Osteoblast (primary cell): ENCODE measurements around the gene HLA-DPA1. TPM values are rescaled to one million over a fixed set of nuclear protein-coding genes. Genes with fewer than 3 reads are reported as not detected.
A peak's percentile ranks its signal among the peaks of the same experiment; 100 is the strongest.

Experiments
- DNase-seq: peaks from one replicate; pipeline ENCODE4 v3.0.0; 2011; ENCODE audit warnings: low spot score, mixed read lengths; ENCODE audit not compliant: insufficient read length; ENCODE audit errors: missing footprints
- H2AFZ ChIP-seq: 2 replicates; pipeline ENCODE4 v1.6.0; 2011; ENCODE audit warnings: mild to moderate bottlenecking, low read length
- H3K27ac ChIP-seq: 2 replicates; pipeline ENCODE4 v1.5.1; 2011; ENCODE audit warnings: mild to moderate bottlenecking, low read depth, low read length, moderate library complexity
- H3K27me3 ChIP-seq: 2 replicates; pipeline ENCODE4 v1.6.0; 2012; ENCODE audit warnings: mild to moderate bottlenecking, control low read depth, inconsistent platforms, low read length, moderate library complexity; ENCODE audit not compliant: insufficient read depth
- H3K36me3 ChIP-seq: 2 replicates; pipeline ENCODE4 v1.5.1; 2011; ENCODE audit warnings: mild to moderate bottlenecking, low read length, control low read depth, moderate library complexity; ENCODE audit not compliant: insufficient read depth
- H3K4me1 ChIP-seq: 2 replicates; pipeline ENCODE4 v1.5.1; 2011; ENCODE audit warnings: mild to moderate bottlenecking, low read length, control low read depth, moderate library complexity; ENCODE audit not compliant: insufficient read depth
- H3K4me2 ChIP-seq: 2 replicates; pipeline ENCODE4 v1.6.0; 2011; ENCODE audit warnings: mild to moderate bottlenecking, low read length; ENCODE audit not compliant: insufficient read depth
- H3K4me3 ChIP-seq: fragments of 200-600 bp; sonication (generic); 3 replicates; pipeline ENCODE4 v1.5.1; 2012; ENCODE audit warnings: mild to moderate bottlenecking, low read length, inconsistent platforms; ENCODE audit not compliant: insufficient read depth
- H3K79me2 ChIP-seq: 2 replicates; pipeline ENCODE4 v1.6.0; 2012; ENCODE audit warnings: mild to moderate bottlenecking, low read length, control low read depth, inconsistent platforms; ENCODE audit not compliant: insufficient read depth
- H3K9me3 ChIP-seq: 2 replicates; pipeline ENCODE4 v1.5.1; 2011; ENCODE audit warnings: low read depth, low read length, control low read depth
- H4K20me1 ChIP-seq: 2 replicates; pipeline ENCODE4 v1.6.0; 2012; ENCODE audit warnings: mild to moderate bottlenecking, low read length, control low read depth; ENCODE audit not compliant: insufficient read depth
- CTCF ChIP-seq: IDR thresholded peaks from 2 replicates; pipeline ENCODE4 v1.5.1; 2011; ENCODE audit warnings: mild to moderate bottlenecking, low read depth, low read length, moderate library complexity; ENCODE audit errors: extremely low read depth
- total RNA-seq: library from RNA; depleted of rRNA; stranded (reverse); fragments of >200 nt; gene quantifications from 2 replicates; pipeline ENCODE4 v1.2.3, GENCODE V29; 2012

The HLA-DPA1 gene
- total RNA-seq, 1 donor: 5.4 TPM

GRCh38 chr6:33079580-33079979 is 6.1 kb upstream of the HLA-DPA1 start:
- Histone ChIP-seq H2AFZ (no peak overlapping the region), H3K4me3 (no peak overlapping the region), H3K4me1 (peaks cover 5% of the 10 kb centered on the region), H3K27me3 (peaks cover 7% of the 10 kb centered on the region), H3K27ac (no peak overlapping the region), H4K20me1 (no peaks in the 10 kb centered on the region), H3K36me3 (no peaks in the 10 kb centered on the region), H3K4me2 (peak overlapping the region; percentile 86), H3K9me3 (no peaks in the 10 kb centered on the region), H3K79me2 (no peaks in the 10 kb centered on the region)
- TF ChIP-seq CTCF: no peak
- no peak for DNase-seq

- peaks cover 7% of the 10 kb centered on the region for H3K27me3 ChIP-seq
- no peak for TF ChIP-seq CTCF
- DNase-seq: no peak
- no peaks in the 10 kb centered on the region for H4K20me1 ChIP-seq
- H3K4me2 ChIP-seq: no peak overlapping the region
- no peak overlapping the region for H3K27ac ChIP-seq
- no peaks in the 10 kb centered on the region for H3K36me3 ChIP-seq
- H3K4me1 ChIP-seq: peaks cover 5% of the 10 kb centered on the region
- no peaks in the 10 kb centered on the region for H3K9me3 ChIP-seq
- no peaks in the 10 kb centered on the region for H3K79me2 ChIP-seq
- H3K4me3 ChIP-seq: no peak overlapping the region
- H2AFZ ChIP-seq: no peak overlapping the region
These were observed 5.6 kb upstream of the HLA-DPA1 start for GRCh38 chr6:33078919-33079521.

- no peaks in the 10 kb centered on the region for H4K20me1 ChIP-seq
- H3K27ac ChIP-seq: no peak overlapping the region
- no peak overlapping the region for H3K4me3 ChIP-seq
- no peak overlapping the region for H3K4me2 ChIP-seq
- DNase-seq: no peak
- H2AFZ ChIP-seq: no peak overlapping the region
- H3K9me3 ChIP-seq: no peaks in the 10 kb centered on the region
- peaks cover 7% of the 10 kb centered on the region for H3K27me3 ChIP-seq
- H3K79me2 ChIP-seq: no peaks in the 10 kb centered on the region
- H3K36me3 ChIP-seq: no peaks in the 10 kb centered on the region
- TF ChIP-seq CTCF: no peak
- H3K4me1 ChIP-seq: peaks cover 5% of the 10 kb centered on the region
These were observed 5.0 kb upstream of the HLA-DPA1 start for GRCh38 chr6:33078442-33078841.

GRCh38 chr6:33077908-33078307 is 4.5 kb upstream of the HLA-DPA1 start:
- DNase-seq: no peak
- Histone ChIP-seq H3K27ac (no peak overlapping the region), H4K20me1 (no peaks in the 10 kb centered on the region), H3K4me1 (peaks cover 5% of the 10 kb centered on the region), H3K4me3 (no peak overlapping the region), H3K4me2 (no peak overlapping the region), H3K79me2 (no peaks in the 10 kb centered on the region), H3K36me3 (no peaks in the 10 kb centered on the region), H3K9me3 (no peaks in the 10 kb centered on the region), H3K27me3 (peaks cover 7% of the 10 kb centered on the region), H2AFZ (no peak overlapping the region)
- no peak for TF ChIP-seq CTCF
